22Rv1 (cell line): Measurements from ENCODE around the gene ZNF280D.

Source experiments
- ZFX ChIP-seq: fragments of 450-650 bp; IDR thresholded peaks from 2 replicates; pipeline ENCODE4 v1.6.1; 2017; ENCODE audit warnings: antibody characterized with exemption, borderline replicate concordance
- TF ChIP-seq, protein P1 (sequence below): fragments of 450-650 bp; IDR thresholded peaks from 2 replicates; pipeline ENCODE4 v1.5.1; 2017; ENCODE audit warnings: mild to moderate bottlenecking

DNA sequence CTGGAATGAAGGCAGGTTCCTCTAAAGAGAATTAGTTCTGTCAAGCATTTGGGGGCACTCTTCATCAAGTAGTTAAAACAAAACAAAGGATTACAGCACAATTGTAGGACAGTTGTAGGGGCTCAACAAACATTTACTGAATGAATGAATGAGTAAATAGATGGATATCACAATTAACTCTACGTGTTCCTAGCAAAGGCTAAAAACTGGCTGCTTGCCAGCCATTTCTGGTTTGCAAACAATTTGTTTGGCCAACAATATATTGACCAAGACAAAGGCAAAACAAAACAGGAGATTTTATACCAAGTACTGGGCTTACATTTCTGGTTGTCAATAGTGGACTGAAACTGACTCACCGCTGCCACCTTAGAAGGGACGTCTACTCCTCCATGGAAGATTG lies 116.8 kb downstream of the ZNF280D start:
- TF ChIP-seq, protein P1, sequence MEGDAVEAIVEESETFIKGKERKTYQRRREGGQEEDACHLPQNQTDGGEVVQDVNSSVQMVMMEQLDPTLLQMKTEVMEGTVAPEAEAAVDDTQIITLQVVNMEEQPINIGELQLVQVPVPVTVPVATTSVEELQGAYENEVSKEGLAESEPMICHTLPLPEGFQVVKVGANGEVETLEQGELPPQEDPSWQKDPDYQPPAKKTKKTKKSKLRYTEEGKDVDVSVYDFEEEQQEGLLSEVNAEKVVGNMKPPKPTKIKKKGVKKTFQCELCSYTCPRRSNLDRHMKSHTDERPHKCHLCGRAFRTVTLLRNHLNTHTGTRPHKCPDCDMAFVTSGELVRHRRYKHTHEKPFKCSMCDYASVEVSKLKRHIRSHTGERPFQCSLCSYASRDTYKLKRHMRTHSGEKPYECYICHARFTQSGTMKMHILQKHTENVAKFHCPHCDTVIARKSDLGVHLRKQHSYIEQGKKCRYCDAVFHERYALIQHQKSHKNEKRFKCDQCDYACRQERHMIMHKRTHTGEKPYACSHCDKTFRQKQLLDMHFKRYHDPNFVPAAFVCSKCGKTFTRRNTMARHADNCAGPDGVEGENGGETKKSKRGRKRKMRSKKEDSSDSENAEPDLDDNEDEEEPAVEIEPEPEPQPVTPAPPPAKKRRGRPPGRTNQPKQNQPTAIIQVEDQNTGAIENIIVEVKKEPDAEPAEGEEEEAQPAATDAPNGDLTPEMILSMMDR: no peak
- no peak for TF ChIP-seq ZFX
